Stimulated activated CD4-positive, alpha-beta T cell treated with anti-CD3 and anti-CD28 coated beads, Interleukin-12 subunit alpha, Interleukin-12 subunit beta, amount 100 ng/mL, for 4 hours (primary cell): Measurements from ENCODE around the gene PYGB.
"Not testable (repeated sequence)": the region's sequence is repeated elsewhere in the genome, so short reads cannot be mapped to it uniquely, and the experiment has no call there.

Experiments used
- DNase-seq: peaks from one replicate; pipeline ENCODE4 v3.0.0-alpha.2; 2020

PYGB gene

DNA sequence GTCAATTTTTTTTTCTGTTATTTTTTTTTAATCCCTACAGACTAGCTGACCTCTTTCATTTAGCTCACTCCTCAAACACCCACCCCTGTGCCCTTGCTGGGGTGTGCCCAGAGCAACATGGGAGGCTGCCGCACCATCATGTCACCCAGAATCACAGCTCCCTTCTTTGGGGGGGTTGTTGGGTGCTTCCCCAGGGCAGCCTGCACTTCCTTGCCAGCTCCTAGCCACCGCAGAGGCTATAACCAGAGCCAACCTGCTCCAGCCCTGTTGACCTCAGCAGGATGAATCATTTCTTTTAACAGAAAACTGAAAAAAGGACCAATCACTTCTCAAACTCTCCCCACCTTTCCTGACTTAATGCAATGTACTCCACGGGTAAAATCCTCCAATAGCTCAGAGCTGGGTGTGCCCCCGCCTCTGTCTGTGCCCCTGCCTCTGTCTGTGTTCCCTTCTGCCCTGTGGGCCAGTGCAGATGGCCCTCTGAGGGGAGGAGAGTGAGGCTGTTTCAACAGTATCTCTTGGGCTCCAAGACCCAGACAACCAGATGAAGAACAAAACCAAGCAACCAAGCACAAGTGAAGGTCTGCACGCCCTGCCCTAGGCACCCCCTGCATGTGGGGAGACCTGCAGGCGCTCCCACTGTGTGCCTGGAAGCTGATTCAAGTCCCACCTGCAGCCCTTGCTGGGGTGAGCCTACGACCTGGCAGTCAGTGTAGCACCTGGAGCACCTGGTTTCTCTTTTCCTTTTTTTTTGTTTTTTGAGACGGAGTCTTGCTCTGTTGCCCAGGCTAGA lies 67.7 kb downstream of the PYGB start:
- no peak for DNase-seq

DNA sequence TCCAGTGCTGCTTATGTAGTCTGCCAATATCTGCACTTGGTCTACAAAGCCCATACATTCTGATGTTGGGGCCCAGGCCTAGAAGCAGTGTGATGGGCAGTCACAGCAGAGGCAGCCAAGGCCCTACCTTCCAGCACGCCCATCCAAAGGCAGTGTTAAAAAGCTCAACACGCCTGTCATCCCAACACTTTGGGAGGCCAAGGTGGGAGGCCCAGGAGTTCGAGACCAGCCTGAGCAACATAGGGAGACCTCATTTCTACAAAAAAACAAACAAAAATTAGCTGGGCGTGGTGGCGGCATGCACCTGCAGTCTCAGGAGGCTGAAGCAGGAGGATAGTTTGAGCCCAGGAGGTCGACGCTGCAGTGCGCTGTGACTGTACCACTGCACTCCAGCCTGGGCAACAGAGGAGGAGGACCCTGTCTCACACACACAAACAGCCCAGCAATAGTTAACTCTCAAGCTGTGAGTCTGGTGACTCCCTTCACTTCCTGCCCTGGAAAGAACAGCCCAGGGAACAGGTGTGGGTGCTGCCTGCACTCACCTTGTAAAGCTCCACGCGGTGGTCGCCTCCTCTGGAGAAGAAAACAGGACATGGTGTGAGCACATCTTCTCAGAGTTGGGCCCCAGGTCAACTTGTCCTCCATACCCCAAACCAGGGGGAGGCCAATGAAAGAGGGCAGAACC lies 68.8 kb downstream of the PYGB start:
- no peak for DNase-seq

DNA sequence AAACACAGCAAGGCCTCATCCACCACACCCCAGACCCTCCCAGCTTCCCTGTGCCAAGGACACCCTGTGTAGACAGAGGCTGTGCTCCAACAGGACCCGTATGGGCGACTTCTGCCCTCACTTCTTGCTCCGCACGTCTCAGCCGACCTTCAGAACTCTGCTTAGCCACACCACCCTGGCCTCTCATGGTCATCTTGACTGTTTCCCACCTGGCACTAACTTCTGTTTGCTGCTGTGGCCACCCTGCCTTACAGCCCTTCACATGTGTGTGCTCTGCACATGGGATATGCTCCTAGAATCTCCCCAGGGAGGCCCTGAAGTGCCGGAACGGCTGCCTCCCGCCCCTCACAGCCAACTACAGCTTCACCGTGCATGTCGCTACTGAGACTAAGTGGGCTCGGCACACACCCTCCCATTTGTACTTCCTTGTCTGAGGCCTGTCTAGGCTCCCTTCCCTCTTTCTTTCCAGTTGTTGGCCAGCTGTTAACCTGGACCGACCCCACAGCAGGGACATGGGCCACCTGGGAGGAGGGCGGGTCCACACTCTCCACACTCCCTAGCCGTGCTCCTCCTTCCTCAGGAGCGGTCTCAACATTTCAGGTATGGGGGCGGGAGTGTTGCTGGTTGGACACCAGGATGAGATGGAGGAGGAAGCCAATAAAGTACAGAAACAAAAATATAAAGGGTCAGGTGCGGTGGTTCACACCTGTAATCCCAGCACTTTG lies 69.6 kb downstream of the PYGB start:
- DNase-seq = no peak

DNA sequence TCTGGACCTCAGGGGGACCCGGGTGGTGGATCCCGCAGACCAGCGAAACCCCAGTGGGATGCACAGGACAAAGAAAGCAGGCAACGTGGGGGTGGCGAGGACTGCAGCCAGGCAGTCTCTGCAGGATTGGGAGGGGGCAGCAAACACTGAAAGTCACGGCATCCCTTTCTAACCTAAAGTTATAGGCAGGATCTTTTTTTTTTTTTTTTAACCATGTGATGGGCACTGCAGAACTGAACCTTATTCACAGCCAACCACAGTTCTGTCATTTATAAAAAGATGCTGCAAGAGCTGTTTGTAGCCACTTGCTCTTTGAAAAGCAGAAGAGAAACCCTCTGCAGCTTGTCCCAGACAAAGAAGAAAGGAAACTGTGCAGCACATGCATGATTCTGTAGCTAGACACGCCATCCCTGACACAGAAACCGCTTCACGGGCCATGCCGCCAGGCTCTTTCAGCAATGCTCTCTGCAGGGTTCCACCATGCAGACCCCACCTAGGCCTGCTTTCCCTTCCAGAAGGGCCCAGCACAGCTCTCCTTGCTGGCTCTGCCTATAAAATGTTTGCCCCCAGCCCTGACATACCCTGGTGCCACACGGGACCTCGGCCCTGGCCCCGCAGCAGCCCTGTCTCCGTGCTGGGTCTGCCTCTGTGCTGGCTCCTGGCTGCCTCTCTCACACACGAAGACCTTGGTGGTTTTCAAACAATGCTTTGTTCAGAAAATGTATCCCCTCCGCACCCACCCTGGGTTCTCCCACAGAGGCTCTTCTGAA lies 70.8 kb downstream of the PYGB start:
- DNase-seq = no peak

DNA sequence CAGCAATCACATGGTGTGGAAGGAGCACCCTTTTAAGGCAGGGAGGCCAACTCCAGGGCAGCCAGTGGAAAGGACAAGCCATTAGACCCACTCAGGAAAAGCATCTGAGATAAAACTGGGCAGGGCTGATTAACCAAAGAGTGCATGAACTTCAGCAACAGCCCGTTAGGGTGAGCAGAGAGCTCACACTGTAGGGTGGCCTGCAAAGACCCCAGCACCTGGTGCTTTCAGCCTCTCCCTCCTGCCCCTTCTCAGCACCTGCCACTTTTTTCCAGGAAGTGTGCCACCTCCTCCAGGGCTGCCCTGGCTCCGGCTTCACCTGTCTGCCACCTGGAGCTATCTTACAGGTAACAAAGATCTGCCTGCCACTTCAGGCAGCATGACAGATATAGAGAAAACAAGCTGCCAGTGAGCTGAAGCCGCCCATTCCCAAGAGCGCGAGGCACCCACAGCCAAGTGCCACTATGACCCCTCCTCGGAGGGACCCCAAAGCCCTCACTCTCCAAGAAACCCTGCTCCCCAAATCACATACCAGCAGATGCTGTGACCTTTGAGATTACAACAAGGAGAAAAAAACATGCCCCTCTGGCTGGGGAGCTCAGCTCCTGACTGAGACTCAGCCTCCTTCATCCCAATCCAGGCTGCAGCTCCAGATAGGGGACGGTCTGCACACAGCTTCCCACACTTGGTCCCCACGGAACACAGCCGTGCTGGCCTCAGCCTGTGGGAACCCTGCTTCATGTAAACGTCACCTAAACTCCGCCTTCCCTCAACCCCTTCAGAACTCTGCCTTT lies 71.6 kb downstream of the PYGB start:
- DNase-seq = no peak

DNA sequence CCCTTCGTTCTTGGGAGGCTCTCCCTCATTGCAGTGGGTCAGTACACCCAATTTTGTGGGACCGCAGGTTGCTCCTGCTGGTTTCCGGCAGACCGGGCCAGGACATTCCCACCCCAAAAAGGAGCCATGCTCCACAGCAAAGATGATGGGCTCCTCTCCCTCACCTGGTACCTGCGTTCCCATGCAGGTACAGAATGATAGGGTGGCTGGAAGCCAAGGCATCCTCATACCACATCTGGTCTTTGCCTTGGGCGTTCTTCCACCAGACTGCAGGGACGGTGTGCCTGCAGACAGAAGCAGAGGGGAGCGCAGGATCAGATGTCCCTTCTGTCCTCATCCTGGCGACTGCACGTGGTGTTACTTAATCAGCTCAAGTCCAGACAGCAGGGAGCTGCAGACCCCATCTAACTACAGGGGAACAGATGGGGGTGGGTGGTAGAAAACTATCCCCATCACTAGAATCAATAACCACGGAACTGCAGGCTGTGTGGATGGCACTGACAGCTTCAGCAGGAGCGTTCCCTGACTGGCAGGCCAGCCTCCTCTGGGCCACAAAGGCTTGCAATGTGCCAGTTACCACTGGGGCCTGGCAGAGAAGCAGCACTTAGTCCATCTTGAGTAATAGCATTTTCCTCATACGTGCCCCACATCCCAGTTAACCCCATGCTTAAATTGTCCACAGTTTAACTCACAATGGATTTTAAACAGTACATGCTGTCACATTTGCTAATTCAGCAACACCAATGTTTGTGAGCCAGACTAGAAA lies 72.3 kb downstream of the PYGB start:
- DNase-seq = no peak

DNA sequence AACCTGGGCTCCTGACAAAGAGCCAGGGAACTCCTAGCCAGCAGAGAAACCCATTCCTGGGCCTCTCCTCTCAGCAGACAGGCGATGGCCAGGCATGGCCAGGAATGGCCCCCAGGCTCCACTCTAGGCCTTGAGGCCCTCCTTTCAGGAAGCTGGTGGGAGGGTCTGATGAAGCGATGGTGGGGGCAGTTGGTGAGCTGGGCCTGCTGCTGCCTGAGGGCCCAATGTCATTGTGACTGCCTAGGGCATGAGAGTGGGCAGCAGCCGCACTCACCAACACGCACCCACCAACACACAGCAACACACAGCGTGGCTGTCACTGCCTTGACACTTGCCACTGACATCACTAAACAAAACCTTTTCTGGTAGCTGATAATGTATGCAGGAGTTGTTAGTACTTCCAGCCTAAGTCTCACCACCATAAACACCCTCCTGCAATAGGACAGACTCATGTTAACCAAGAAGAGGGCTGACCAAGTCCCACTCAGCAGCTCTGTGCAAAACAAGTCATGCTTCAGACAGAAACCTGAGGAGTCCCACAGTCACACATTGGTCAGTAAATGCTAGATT lies 73.5 kb downstream of the PYGB start:
- DNase-seq = no peak

DNA sequence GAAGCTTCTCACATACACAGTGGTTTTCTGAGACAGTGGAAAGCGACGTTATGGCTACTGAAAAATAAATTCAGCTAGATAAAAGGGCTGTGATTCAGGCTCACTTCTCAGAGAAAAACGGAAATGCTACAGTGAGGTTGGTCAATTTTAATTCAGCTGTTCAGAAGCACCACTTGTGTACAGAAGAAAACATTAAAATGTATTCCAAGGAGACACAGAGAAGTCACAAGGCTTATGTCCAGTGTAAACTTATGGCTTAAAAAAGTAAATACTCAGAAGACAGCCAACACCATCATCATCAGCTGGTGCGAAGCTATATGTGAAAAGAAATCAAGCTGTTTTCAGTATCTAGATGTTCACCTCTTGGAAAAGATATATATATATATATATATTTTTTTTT lies 74.1 kb downstream of the PYGB start:
- no peak for DNase-seq

DNA sequence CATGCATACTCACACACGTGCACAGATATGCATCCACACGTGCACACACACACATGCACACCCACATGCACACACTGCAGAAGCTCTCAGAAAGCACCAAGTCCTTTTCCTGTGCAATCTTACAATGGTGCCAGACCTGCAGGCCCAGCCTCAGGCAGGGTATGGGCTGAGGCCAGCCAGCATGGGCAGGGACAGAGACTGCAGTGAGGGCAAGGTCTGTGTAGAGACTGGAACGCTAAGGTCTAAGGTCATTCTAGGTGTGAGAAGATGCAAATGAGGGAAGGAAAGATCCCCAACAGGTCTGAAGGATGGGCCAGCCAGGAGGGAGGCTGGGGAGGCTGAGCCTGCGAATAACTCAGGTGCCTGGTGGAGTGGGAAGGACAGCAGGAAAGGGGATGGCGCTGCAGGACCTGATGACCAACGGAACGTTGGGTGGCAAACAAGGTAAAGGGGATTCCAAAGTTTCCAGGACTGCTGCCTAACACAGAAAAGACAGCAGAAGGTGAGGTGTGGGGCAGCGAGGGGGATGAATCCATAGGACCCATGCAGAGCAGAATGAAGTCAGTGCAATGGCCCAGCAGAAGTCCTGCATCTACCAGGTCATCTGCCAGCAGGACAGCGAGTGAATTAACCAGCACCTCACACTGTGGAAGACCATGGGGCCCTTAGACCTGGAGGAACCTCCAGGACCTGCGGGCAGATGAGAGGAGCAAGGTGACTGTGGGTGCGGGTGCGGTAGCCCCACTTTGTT lies 75.8 kb downstream of the PYGB start:
- no peak for DNase-seq

DNA sequence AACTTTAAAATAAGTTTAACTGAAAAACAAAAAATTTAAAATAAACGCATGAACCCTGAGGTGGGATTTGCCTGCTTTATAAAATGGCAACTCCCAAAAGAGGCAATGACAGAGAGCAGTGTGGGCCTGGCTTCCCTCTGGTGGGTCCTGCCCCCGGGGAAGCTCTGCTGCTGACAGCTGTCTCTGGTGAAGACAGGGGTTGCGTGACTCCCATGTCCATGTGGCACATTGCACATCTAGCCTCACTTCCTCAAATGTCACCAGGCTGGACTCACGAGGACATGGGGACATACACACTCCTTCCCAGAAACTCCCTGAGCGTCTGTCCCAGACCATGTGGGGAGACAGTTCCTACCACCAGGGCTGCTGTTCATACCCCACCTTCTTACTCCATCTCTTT lies 76.5 kb downstream of the PYGB start:
- no peak for DNase-seq

DNA sequence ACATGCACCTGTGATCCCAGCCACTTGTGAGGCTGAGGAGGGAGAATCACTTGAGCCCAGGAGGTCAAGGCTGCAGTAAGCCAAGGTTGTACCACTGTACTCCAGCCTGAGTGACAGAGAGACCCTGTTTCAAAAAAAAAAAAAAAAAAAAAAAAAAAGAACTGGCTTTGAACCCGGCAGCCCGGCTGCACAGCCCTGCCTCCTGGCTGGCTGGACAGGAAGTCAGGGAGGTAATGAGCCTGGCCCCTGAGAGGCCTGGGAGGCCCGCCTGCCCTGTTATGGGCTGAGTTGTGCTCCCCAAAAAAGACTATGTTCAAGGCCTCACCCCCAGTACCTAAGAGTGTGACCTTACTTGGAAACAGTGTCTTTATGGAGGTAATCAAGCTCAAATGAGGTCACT lies 77.2 kb downstream of the PYGB start:
- DNase-seq = no peak

DNA sequence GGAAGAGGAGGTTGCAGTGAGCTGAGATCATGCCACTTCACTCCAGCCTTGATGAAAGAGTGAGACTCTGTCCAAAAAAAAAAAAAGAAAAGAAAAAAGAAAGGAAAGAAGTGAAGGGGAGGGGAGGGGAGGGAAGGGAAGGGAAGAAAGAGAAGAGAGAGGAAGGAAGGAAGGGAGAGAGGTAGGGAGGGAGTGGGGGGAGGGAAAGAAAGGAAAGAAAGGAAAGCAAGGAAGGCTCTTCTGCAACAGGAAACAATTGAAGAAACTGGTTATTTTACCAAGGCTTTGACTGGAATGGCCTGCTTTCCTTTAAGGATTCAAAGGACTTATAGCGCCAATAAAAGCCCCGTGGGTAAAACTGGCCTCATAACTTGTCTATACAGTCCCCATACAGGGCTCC lies 78.1 kb downstream of the PYGB start:
- DNase-seq = no peak

DNA sequence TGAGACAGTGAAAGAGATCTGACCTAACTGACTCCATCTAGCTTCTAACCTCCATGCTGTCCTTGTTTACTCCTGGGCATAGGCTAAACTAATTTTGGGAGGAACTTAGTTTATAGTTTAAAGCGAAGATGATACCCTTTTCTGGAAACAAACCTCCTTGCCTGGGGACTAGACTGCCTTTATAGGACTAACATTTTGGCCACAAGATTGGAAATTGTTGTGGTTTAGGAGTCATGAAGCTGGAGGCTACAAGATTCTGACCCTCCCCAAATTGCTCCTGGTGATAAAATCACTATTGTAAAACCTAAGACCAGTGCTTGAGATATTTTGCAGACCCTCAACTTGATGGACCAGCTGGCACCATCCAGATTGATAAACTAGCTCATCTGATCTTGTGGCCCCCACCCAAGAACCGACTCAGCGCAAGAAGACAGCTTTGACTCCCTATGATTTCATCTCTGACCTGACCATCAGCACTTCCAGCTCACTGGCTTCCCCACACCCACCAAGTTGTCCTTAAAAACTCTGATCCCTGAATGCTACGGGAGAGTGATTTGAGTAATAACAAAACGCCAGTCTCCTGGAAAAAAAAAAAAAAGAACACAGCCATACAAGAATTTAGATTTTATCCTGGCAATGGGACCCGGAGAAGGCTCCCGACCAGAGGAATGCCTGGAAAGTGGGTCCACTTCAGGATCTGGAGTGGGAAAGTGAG lies 79.8 kb downstream of the PYGB start:
- DNase-seq = no peak

DNA sequence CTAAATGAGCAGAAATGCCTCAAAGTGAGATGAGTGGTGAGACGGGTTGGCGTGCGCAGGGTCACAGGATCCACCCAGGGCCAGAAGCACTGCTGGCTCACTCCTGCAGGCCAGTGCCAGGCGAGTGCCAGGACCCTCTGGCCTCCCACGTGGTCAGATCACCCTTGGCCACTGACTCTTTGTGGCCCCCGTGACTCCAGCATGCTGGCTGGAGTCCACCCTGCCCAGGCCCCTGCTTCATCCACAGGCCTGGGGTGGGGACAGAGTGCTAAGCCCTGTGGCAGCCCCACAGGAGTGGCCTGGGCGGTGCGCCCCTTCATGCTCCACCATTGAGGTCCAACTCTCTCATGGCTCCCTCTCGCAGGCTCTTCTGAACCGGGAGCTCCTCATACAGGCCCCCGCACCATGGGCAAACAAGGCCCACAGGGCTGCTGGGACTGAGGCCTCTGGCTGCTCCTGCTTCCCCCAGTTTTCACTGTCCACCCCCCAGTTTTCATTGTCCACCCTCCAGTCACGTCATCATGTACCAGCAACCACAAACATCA lies 81.1 kb downstream of the PYGB start:
- DNase-seq = no peak

DNA sequence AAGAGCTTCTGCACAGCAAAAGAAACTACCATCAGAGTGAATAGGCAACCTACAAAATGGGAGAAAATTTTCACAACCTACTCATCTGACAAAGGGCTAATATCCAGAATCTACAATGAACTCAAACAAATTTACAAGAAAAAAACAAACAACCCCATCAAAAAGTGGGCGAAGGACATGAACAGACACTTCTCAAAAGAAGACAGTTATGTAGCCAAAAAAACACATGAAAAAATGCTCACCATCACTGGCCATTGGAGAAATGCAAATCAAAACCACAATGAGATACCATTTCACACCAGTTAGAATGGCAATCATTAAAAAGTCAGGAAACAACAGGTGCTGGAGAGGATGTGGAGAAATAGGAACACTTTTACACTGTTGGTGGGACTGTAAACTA lies 87.1 kb downstream of the PYGB start:
- not testable (repeated sequence) for DNase-seq

DNA sequence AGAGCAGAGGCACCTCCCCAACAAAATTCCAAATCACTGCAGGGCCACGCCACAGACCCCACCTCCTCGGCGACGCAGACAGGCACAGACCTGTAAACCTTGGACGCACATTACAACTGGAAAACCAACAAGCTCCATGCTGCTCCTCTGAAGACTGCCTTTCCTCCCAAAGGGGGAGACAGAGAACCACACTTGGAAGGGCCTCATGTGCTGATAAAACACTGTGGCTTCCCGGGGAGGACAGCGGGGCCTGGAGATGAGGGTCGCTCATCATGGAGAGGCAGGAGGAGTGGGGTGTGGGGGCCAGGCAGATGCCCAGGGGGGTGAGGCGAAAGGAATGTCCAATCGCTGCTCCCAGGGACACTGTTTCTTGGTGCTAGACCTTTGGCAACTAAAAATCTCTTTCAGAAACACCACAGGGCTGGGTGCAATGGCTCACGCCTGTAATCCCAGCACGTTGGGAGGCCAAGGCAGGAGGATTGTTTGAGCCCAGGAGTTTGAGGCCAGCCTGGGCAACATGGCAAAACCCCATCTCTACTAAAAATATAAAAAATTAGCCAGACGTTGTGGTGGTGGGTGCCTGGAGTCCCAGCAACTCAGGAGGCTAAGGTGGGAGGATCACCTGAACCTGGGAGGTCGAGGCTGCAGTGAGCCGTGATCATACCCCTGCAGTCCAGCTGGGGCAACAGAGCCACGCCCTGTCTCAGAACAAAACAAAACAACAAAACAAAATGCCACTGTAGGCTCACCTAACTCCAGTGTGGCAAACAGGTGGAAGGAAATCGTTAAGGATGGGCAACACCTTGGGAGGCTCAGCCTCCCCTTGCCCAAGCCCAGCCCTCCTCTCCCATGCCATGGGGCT lies 88.9 kb downstream of the PYGB start:
- no peak for DNase-seq

DNA sequence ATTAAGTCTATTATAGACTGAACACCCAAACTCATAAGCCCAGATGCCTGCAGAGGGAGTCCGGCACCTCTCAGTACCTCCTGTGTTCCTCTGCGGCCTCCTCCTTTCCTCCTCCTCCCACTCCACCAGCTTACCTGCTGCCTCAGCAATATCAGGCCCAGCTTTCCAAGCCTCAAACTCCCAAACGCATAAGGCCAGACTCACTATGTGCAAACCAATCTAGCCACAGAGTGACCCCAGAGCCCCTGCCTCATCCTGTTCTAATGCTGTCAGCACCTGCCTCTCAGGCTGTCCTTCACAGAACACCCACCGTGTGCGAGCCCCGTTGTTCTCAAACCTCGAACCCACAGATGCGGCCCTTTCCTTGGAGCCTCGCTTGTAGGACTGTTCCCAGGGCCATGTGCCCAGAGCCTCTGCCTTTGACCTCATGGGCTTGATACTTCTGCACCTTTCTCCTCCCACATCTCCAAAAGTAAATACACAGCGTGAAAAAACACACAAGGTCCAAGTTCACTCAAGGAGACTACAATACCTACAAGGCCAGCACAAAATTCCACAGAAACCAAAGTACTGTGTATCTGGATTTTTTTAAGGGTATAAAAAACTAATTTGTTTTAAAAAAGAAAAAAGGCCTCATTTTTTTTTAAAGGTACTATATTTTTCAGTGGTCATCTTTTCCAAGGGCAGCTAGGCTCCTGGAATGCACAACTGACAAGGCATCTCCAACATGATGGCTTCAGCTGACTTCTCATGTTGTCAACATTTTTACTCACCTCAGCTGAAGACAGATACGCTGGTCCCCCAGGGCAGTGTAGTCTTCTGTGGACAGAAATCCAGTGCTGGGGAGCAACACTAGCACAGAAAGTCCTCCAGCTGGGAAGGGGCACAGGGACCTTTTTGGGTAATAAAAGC lies 90.5 kb downstream of the PYGB start:
- no peak for DNase-seq
